Endothelial cell of umbilical vein (primary cell): Measurements from ENCODE around the gene UBE4B. TPM values are rescaled to one million over a fixed set of nuclear protein-coding genes. Genes with fewer than 3 reads are reported as not detected.

ENCODE experiments used
- BruUV-seq: library from RNA; stranded (reverse); fragments of 400-500 nt; replicated peaks from 2 replicates; lab custom pipeline; 2021; lab: Mats Ljungman, UMichigan
- CTCF ChIA-PET: fragments of 300-600, 350-600 bp; sonication (Branson Sonifier 250); formaldehyde crosslinking; loops from one replicate; lab custom pipeline; 2021; ENCODE audit warnings: antibody characterized with exemption, inconsistent platforms; lab: Charles Lee
- POLR2A ChIA-PET: fragments of 300-600, 350-600 bp; sonication (Branson Sonifier 250); formaldehyde crosslinking; loops from one replicate; lab custom pipeline; 2021; ENCODE audit warnings: antibody characterized with exemption, inconsistent platforms; lab: Charles Lee
- DNase-seq: peaks from one replicate; pipeline ENCODE4 v3.0.0-alpha.2; 2011; ENCODE audit warnings: low read depth, low spot score
- FAIRE-seq: peaks from 2 replicates; lab custom pipeline; 2011; peaks lifted over from hg19 to GRCh38; lab: Jason Lieb, UNC
- H2AFZ ChIP-seq: 2 replicates; pipeline ENCODE4 v1.6.0; 2012; ENCODE audit warnings: low read depth, low read length, control low read depth, inconsistent platforms
- H3K27ac ChIP-seq: 2 replicates; pipeline ENCODE4 v1.5.1; 2011; ENCODE audit warnings: low read depth, mild to moderate bottlenecking, control low read depth, low read length, moderate library complexity; ENCODE audit not compliant: insufficient read depth
- H3K27me3 ChIP-seq, 2 experiments: 2 replicates each; pipeline versions ENCODE4 v1.6.0 to v1.6.1; 2011; ENCODE audit warnings: low read length in 2 of 2, mixed read lengths in 1 of 2; ENCODE audit not compliant: control insufficient read depth in 2 of 2, insufficient read depth in 2 of 2
- H3K36me3 ChIP-seq, 2 experiments: 2 replicates in 1 of 2; 3 replicates in 1 of 2; pipeline ENCODE4 v1.5.1; 2011; ENCODE audit warnings: low read length in 2 of 2, mild to moderate bottlenecking in 1 of 2, moderate library complexity in 1 of 2; ENCODE audit not compliant: control insufficient read depth in 2 of 2, insufficient read depth in 2 of 2; ENCODE audit errors: extremely low read depth in 1 of 2
- H3K4me1 ChIP-seq: 3 replicates; pipeline ENCODE4 v1.5.1; 2011; ENCODE audit warnings: mild to moderate bottlenecking, low read length; ENCODE audit not compliant: control insufficient read depth, insufficient read depth; ENCODE audit errors: extremely low read depth
- H3K4me2 ChIP-seq: 2 replicates; pipeline ENCODE4 v1.6.1; 2011; ENCODE audit warnings: low read length, control low read depth, mixed read lengths; ENCODE audit not compliant: insufficient read depth
- H3K4me3 ChIP-seq, 3 experiments: fragments of 200-600 bp in 1 of 3; sonication (generic), shearing (Covaris generic) in 1 of 3; replicated peaks in 1 of 3; 2 replicates each; pipeline ENCODE4 v1.5.1; 2011 to 2016; ENCODE audit warnings: control low read depth in 3 of 3, low read length in 3 of 3, mild to moderate bottlenecking in 2 of 3, inconsistent platforms in 1 of 3, low read depth in 1 of 3, moderate library complexity in 1 of 3; ENCODE audit not compliant: insufficient read depth in 1 of 3
- H3K79me2 ChIP-seq: 2 replicates; pipeline ENCODE4 v1.6.0; 2012; ENCODE audit warnings: low read length, inconsistent platforms; ENCODE audit not compliant: control insufficient read depth, insufficient read depth
- H3K9ac ChIP-seq: replicated peaks from 2 replicates; pipeline ENCODE3; 2011; ENCODE audit warnings: low read length, control low read depth; ENCODE audit not compliant: insufficient read depth; ENCODE audit errors: extremely low read depth
- H3K9me1 ChIP-seq: replicated peaks from 3 replicates; pipeline ENCODE4 v1.6.0; 2011; ENCODE audit warnings: mild to moderate bottlenecking, low read length; ENCODE audit not compliant: control insufficient read depth, insufficient read depth; ENCODE audit errors: extremely low read depth
- H3K9me3 ChIP-seq: replicated peaks from 2 replicates; pipeline ENCODE4 v1.5.1; 2012; ENCODE audit warnings: low read length, inconsistent platforms; ENCODE audit not compliant: control insufficient read depth, insufficient read depth
- H4K20me1 ChIP-seq: replicated peaks from 2 replicates; pipeline ENCODE3; 2011; ENCODE audit warnings: mild to moderate bottlenecking, low read length; ENCODE audit not compliant: control insufficient read depth, insufficient read depth; ENCODE audit errors: extremely low read depth
- EZH2 ChIP-seq: IDR thresholded peaks from 2 replicates; pipeline ENCODE4 v1.6.1; 2012; ENCODE audit warnings: borderline replicate concordance, low read depth, mild to moderate bottlenecking, moderate library complexity, low read length, inconsistent platforms; ENCODE audit not compliant: severe bottlenecking
- FOS ChIP-seq: IDR thresholded peaks from 2 replicates; pipeline ENCODE4 v1.6.1; 2011; ENCODE audit warnings: mild to moderate bottlenecking, low read length, moderate library complexity, borderline replicate concordance; ENCODE audit not compliant: insufficient read depth
- GATA2 ChIP-seq: IDR thresholded peaks from 2 replicates; pipeline ENCODE4 v1.7.0; 2011; ENCODE audit warnings: low read depth, mild to moderate bottlenecking, moderate library complexity, mixed read lengths, low read length; ENCODE audit not compliant: insufficient read length, insufficient read depth
- JUN ChIP-seq: IDR thresholded peaks from 2 replicates; pipeline ENCODE4 v1.6.1; 2011; ENCODE audit warnings: borderline replicate concordance, low read depth; ENCODE audit not compliant: insufficient read length, insufficient read depth
- MYC ChIP-seq: IDR thresholded peaks from one replicate; pipeline ENCODE4 v1.6.1; 2011; ENCODE audit warnings: mild to moderate bottlenecking, low read depth, low read length
- POLR2A ChIP-seq: IDR thresholded peaks from 2 replicates; pipeline ENCODE4 v1.6.1; 2012; ENCODE audit warnings: low read depth, mild to moderate bottlenecking, control low read depth, low read length
- POLR2AphosphoS5 ChIP-seq: IDR thresholded peaks from 2 replicates; pipeline ENCODE4 v1.6.1; 2012; ENCODE audit warnings: low read depth, mild to moderate bottlenecking, control low read depth, low read length, moderate library complexity; ENCODE audit not compliant: insufficient read depth
- dilution Hi-C: fragments of 300-500 bp; cut with MboI; formaldehyde crosslinking; loops from one replicate; pipeline ENCODE4 v1.15.0; 2019; ENCODE audit warnings: low sequenced_read_pairs; ENCODE audit not compliant: extremely low pct_ligation_motif_present
- intact Hi-C: fragments of 100-400 bp; cut with micrococcal nuclease; formaldehyde crosslinking; loops from one replicate; pipeline ENCODE4 v1.10.0; 2022
- polyA plus RNA-seq, 4 experiments: library from polyadenylated mRNA; depleted of rRNA in 3 of 4; stranded (reverse) in 3 of 4; unstranded in 1 of 4; fragments of >200 nt; gene quantifications; 2 replicates each; pipeline versions ENCODE4 v1.2.1 to v1.2.3, GENCODE V29; 2011 to 2012; ENCODE audit warnings: missing spikeins in 1 of 4
- total RNA-seq: library from RNA; stranded (reverse); gene quantifications from 2 replicates; pipeline ENCODE4 v1.2.3, GENCODE V29; 2021
- TF ChIP-seq, protein P1 (sequence below), 2 donors: IDR thresholded peaks; 1 replicate in 1 of 2; 2 replicates in 1 of 2; pipeline ENCODE4 v1.5.1; 2011; ENCODE audit warnings: low read length in 2 of 2, mild to moderate bottlenecking in 2 of 2, moderate library complexity in 2 of 2, control low read depth in 1 of 2, inconsistent platforms in 1 of 2, low read depth in 1 of 2; ENCODE audit not compliant: insufficient read depth in 1 of 2; ENCODE audit errors: extremely low read depth in 1 of 2
- TF ChIP-seq, protein P2 (sequence below): IDR thresholded peaks from 2 replicates; pipeline ENCODE4 v1.6.1; 2011; ENCODE audit not compliant: insufficient read depth, insufficient read length

UBE4B gene
- total and polyA plus RNA-seq, 2 donors (not counting 3 experiments of a cell fraction or from before 2014, with no cell fraction given), result 17.8 to 54.5 TPM

DNA sequence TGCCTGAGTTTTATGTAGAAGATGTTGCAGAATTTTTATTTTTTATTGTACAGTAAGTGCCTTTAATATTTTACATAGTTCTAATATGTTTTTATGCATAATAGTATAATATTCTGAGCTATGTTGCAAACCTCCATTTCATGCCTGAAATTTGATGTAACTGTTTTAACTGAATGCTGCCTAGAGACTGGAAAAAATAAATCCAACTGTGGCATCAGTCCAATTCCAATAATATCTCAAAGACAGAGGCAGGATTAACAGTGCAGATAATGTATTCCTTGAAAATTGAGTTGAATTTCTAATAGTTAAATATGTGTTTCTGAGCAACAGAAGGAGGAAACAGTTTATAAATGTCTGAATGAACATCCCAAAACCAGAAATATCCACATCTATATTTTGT is 116.5 kb downstream of the UBE4B start:
- H4K20me1 ChIP-seq, result no peaks in the 10 kb centered on the region
- H3K27me3 ChIP-seq, result no peaks in the 10 kb centered on the region
- no peak for TF ChIP-seq MYC
- no peak for TF ChIP-seq EZH2
- TF ChIP-seq, protein P1, sequence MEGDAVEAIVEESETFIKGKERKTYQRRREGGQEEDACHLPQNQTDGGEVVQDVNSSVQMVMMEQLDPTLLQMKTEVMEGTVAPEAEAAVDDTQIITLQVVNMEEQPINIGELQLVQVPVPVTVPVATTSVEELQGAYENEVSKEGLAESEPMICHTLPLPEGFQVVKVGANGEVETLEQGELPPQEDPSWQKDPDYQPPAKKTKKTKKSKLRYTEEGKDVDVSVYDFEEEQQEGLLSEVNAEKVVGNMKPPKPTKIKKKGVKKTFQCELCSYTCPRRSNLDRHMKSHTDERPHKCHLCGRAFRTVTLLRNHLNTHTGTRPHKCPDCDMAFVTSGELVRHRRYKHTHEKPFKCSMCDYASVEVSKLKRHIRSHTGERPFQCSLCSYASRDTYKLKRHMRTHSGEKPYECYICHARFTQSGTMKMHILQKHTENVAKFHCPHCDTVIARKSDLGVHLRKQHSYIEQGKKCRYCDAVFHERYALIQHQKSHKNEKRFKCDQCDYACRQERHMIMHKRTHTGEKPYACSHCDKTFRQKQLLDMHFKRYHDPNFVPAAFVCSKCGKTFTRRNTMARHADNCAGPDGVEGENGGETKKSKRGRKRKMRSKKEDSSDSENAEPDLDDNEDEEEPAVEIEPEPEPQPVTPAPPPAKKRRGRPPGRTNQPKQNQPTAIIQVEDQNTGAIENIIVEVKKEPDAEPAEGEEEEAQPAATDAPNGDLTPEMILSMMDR (IDR thresholded peaks at IDR 0.05; ENCODE audit: extremely low read depth in 1 of 2, insufficient read depth in 1 of 2, low read depth in 1 of 2, low read length in 2 of 2), result no peak
- no peak for TF ChIP-seq POLR2AphosphoS5
- TF ChIP-seq, protein P2, sequence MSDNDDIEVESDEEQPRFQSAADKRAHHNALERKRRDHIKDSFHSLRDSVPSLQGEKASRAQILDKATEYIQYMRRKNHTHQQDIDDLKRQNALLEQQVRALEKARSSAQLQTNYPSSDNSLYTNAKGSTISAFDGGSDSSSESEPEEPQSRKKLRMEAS, result no peak
- no peak for TF ChIP-seq FOS
- TF ChIP-seq POLR2A, result no peak
- TF ChIP-seq GATA2, result no peak
- no peak for TF ChIP-seq JUN
- dilution Hi-C loops (no loop called here), intact Hi-C loops (no loop called here)
- H3K4me3 ChIP-seq, result no peak overlapping the region
- no peak overlapping the region for H3K9ac ChIP-seq
- no peak for FAIRE-seq
- H3K36me3 ChIP-seq, result peaks cover 2 to 4% of the 10 kb centered on the region in 2 experiments
- H3K9me1 ChIP-seq, result no peaks in the 10 kb centered on the region
- no peak overlapping the region for H3K27ac ChIP-seq
- CTCF ChIA-PET, result no interaction called here
- H3K79me2 ChIP-seq, result no peaks in the 10 kb centered on the region
- BruUV-seq, result no TSS peak
- DNase-seq, result no peak
- no peak overlapping the region for H3K4me2 ChIP-seq
- H2AFZ ChIP-seq, result no peak overlapping the region
- no peaks in the 10 kb centered on the region for H3K9me3 ChIP-seq
- H3K4me1 ChIP-seq, result no peaks in the 10 kb centered on the region
- POLR2A ChIA-PET, result no interaction called here
